ENCODE data around the gene ARRDC1.

DNA sequence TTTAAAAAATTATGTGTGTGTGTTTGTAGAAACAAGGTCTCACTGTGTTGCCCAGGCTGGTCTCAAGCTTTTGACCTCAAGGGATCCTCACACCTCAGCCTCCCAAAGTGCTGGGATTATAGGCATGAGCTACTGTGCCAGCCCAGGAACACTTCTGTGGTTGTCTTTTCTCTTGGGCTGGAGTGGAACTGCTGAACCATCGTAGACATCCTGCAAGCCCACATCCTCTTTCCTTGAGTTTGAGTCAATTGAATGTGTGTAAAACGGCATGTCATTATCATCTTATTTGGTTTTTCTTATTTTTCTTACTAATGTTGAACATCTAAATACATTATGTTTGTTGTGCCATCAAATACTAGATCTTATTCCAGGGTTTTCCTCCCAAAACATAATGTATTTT lies 53.3 kb downstream of the ARRDC1 start:
- TF ChIP-seq TAF1 (IDR thresholded peaks at IDR 0.05; ENCODE audit: low read depth, low read length) (no peak), POLR2A (IDR thresholded peaks at IDR 0.05; ENCODE audit: low read depth, low read length) (no peak), POLR2AphosphoS5 (IDR thresholded peaks at IDR 0.05; ENCODE audit: low read depth, low read length) (no peak), PAX5 (IDR thresholded peaks at IDR 0.05; ENCODE audit: insufficient read depth, low read length, severe bottlenecking) (no peak), SPI1 (IDR thresholded peaks at IDR 0.05; ENCODE audit: low read depth, low read length) (peak; percentile 52)

All from GM12891 (cell line).